Right lobe of liver (tissue), 6 donors: Measurements from ENCODE around the gene SLC7A6OS. TPM values are rescaled to one million over a fixed set of nuclear protein-coding genes. Genes with fewer than 3 reads are reported as not detected.

Source experiments
- ATAC-seq, 4 donors: fragments of 200-7000 bp; cut with Tn5 transposase; one replicate each; pipeline ENCODE4 v1.9.1; 2020; ENCODE audit warnings: mild to moderate bottlenecking in 4 of 4, moderate library complexity in 4 of 4
- DNase-seq, 3 donors: peaks; one replicate each; pipeline ENCODE4 v3.0.0-alpha.2; 2020
- H3K27ac ChIP-seq, 3 donors: fragments of 200-600 bp; one replicate each; pipeline ENCODE4 v1.8.0; 2022
- H3K27me3 ChIP-seq, 2 donors: fragments of 200-600 bp; one replicate each; pipeline ENCODE4 v1.8.0; 2022
- H3K36me3 ChIP-seq, 4 donors: fragments of 200-600 bp; sonication (generic) in 1 of 4; one replicate each; pipeline versions ENCODE4 v1.5.1 to v1.8.0; 2017 to 2022; ENCODE audit warnings: control low read depth in 1 of 4
- H3K4me1 ChIP-seq, 4 donors: fragments of 200-600 bp; sonication (generic) in 1 of 4; one replicate each; pipeline versions ENCODE4 v1.5.1 to v1.8.0; 2017 to 2022; ENCODE audit warnings: control low read depth in 1 of 4
- H3K4me3 ChIP-seq, 3 donors: fragments of 200-600 bp; one replicate each; pipeline ENCODE4 v1.8.0; 2022
- H3K9me3 ChIP-seq, 4 donors: fragments of 200-600 bp; sonication (generic) in 1 of 4; one replicate each; pipeline versions ENCODE4 v1.5.1 to v1.8.0; 2017 to 2022; ENCODE audit warnings: control low read depth in 1 of 4
- POLR2A ChIP-seq: fragments of 450-650 bp; IDR thresholded peaks from one replicate; pipeline ENCODE4 v1.6.1; 2017; ENCODE audit warnings: antibody characterized with exemption, mild to moderate bottlenecking
- WGBS: methylation state at CpG from one replicate; pipeline ENCODE4 v1.1.6; 2018; ENCODE audit warnings: low coverage, low lambda C conversion rate; ENCODE audit not compliant: insufficient coverage; ENCODE audit errors: missing lambda C conversion rate; 5-methylcytosine and 5-hydroxymethylcytosine counted together
- intact Hi-C, 2 donors: fragments of 100-400 bp; cut with DNase I; formaldehyde crosslinking; loops; one replicate each; pipeline versions ENCODE4 v1.11.2 to v1.14.1; 2022
- total RNA-seq, 6 experiments: library from RNA; depleted of rRNA in 2 of 6; stranded (reverse); fragments of >200 nt in 2 of 6; fragmentation: NEBNext Ultra II Directional in 3 of 6; extraction: Animal tissue kit (Norgen Biotek cat#: 25700) in 3 of 6; gene quantifications; one replicate each; pipeline versions ENCODE4 v1.1.0 to v1.2.4, GENCODE V29; 2016 to 2023
- TF ChIP-seq, protein P1 (sequence below), 4 donors: fragments of 200-600 bp in 3 of 4; fragments of 450-650 bp in 1 of 4; IDR thresholded peaks; one replicate each; pipeline versions ENCODE4 v1.5.1 to v1.8.0; 2016 to 2022; ENCODE audit warnings: antibody characterized with exemption in 4 of 4, mild to moderate bottlenecking in 2 of 4
- donor health status: DM: no; HTN: yes; CAD: no.
- donor health status: DM: no; HTN: no; CAD: no.
- donor health status: DM: no; HTN: no; CAD: no.
- donor health status: DM: no; HTN: yes; CAD: no.
- donor health status: DM: no; HTN: yes; CAD: no.

SLC7A6OS gene
- total RNA-seq, 6 experiments from 2014 or later: 4.0 to 5.4 (median 4.8) TPM

GRCh38 chr16:68276223-68276622 lies 34.5 kb downstream of the SLC7A6OS start:
- DNase-seq (no peak), ATAC-seq (no peak)
- Histone ChIP-seq H3K27me3 (no peaks in the 10 kb centered on the region), H3K9me3 (no peaks in the 10 kb centered on the region), H3K36me3 (no peaks in the 10 kb centered on the region), H3K4me3 (no peak overlapping the region), H3K4me1 (no peaks in the 10 kb centered on the region), H3K27ac (no peak overlapping the region)
- intact Hi-C loops: no loop called here
- WGBS: 79% methylated on average over 3 of the region's 3 CpGs
- no peak for TF ChIP-seq POLR2A
- TF ChIP-seq, protein P1, sequence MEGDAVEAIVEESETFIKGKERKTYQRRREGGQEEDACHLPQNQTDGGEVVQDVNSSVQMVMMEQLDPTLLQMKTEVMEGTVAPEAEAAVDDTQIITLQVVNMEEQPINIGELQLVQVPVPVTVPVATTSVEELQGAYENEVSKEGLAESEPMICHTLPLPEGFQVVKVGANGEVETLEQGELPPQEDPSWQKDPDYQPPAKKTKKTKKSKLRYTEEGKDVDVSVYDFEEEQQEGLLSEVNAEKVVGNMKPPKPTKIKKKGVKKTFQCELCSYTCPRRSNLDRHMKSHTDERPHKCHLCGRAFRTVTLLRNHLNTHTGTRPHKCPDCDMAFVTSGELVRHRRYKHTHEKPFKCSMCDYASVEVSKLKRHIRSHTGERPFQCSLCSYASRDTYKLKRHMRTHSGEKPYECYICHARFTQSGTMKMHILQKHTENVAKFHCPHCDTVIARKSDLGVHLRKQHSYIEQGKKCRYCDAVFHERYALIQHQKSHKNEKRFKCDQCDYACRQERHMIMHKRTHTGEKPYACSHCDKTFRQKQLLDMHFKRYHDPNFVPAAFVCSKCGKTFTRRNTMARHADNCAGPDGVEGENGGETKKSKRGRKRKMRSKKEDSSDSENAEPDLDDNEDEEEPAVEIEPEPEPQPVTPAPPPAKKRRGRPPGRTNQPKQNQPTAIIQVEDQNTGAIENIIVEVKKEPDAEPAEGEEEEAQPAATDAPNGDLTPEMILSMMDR (IDR thresholded peaks at IDR 0.05): no peak

DNA sequence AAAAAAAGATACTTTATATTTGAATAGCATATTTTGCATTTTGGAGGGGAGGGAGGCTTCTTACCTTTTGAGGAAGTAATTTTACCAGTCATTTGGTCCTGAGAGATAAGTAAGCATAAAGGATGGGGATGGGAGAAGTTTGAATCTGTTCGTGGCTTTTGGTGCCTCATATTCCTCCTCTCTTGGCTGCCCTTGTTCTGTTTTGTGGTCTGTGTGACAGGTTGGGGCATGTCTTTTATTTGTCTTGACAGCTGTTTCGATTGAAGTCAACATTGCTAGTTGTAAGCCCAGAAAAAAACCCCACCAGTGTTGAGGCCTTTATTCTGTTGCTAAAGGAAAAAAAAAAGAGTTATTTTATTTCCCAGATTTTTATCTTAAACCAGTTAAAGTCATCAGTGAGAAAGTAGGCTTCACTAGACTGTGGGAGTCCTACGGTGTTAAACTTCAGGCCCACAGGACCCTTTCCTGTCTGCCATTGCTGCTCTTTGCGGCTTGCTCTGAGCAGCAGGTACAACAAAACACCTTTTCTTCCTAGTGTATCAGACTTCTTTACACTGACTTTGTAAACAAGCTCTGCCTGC lies 35.0 kb downstream of the SLC7A6OS start:
- no peak overlapping the region for H3K27ac ChIP-seq
- intact Hi-C loops: no loop called here
- no peaks in the 10 kb centered on the region for H3K36me3 ChIP-seq
- TF ChIP-seq, protein P1 (IDR thresholded peaks at IDR 0.05): no peak
- TF ChIP-seq POLR2A: no peak
- H3K27me3 ChIP-seq: no peaks in the 10 kb centered on the region
- 48% methylated on average over 4 of the region's 4 CpGs for WGBS
- no peak overlapping the region for H3K4me3 ChIP-seq
- H3K9me3 ChIP-seq: no peaks in the 10 kb centered on the region
- H3K4me1 ChIP-seq: no peaks in the 10 kb centered on the region
- no peak for DNase-seq
- no peak for ATAC-seq

DNA sequence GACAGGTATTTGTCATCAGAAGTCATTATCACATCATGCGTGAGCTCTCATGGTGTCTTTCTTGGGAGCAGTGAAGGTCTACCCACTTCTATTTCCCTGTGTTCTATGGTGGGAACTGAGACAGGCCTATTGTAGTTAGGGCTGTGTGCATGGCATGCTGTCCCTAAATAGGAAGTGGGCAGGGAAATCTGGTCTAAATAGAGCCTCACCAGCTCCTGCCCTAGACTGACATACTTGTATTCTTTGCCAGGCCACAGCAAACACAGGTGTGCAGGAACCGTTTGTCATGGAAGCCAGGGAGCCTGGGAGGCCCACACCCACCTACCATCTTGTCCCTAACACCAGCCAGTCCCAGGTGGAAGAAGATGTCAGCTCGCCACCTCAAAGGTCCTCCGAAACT lies 36.3 kb downstream of the SLC7A6OS start:
- H3K36me3 ChIP-seq: no peaks in the 10 kb centered on the region
- no peak for TF ChIP-seq POLR2A
- TF ChIP-seq, protein P1 (IDR thresholded peaks at IDR 0.05): no peak
- 83% methylated on average over 2 of the region's 4 CpGs for WGBS
- DNase-seq (no peak), ATAC-seq (no peak)
- H3K9me3 ChIP-seq: no peaks in the 10 kb centered on the region
- H3K27ac ChIP-seq: no peak overlapping the region
- no peaks in the 10 kb centered on the region for H3K27me3 ChIP-seq
- H3K4me3 ChIP-seq: no peak overlapping the region
- intact Hi-C loops: no loop called here
- no peaks in the 10 kb centered on the region for H3K4me1 ChIP-seq

- no peak overlapping the region for H3K4me3 ChIP-seq
- H3K9me3 ChIP-seq: no peaks in the 10 kb centered on the region
- no peaks in the 10 kb centered on the region for H3K36me3 ChIP-seq
- intact Hi-C loops: no loop called here
- DNase-seq (no peak), ATAC-seq (no peak)
- H3K4me1 ChIP-seq: no peaks in the 10 kb centered on the region
- no peak overlapping the region for H3K27ac ChIP-seq
- TF ChIP-seq, protein P1 (IDR thresholded peaks at IDR 0.05): no peak
- TF ChIP-seq POLR2A: no peak
- H3K27me3 ChIP-seq: no peaks in the 10 kb centered on the region
- 94% methylated on average over 6 of the region's 8 CpGs for WGBS
These were observed 36.9 kb downstream of the SLC7A6OS start for GRCh38 chr16:68273896-68274295.

- 92% methylated on average over 3 of the region's 5 CpGs for WGBS
- ATAC-seq (no peak), DNase-seq (no peak)
- Histone ChIP-seq H3K27me3 (no peaks in the 10 kb centered on the region), H3K36me3 (no peaks in the 10 kb centered on the region), H3K4me3 (no peak overlapping the region), H3K4me1 (no peaks in the 10 kb centered on the region), H3K9me3 (no peaks in the 10 kb centered on the region), H3K27ac (no peak overlapping the region)
- TF ChIP-seq, protein P1 (IDR thresholded peaks at IDR 0.05): no peak
- TF ChIP-seq POLR2A: no peak
- intact Hi-C loops: no loop called here
These were observed 37.3 kb downstream of the SLC7A6OS start for GRCh38 chr16:68273459-68273858.
